Activated naive CD4-positive, alpha-beta T cell treated with anti-CD3 and anti-CD28 coated beads, Interleukin-2, amount 10 ng/mL, durations not matched to agents 5 hours and 36 hours (primary cell): ENCODE results near the gene ZNF567. TPM values are rescaled to one million over a fixed set of nuclear protein-coding genes. Genes with fewer than 3 reads are reported as not detected.

Source experiments
- total RNA-seq, 2 experiments: library from RNA; stranded (reverse); gene quantifications; one replicate each; pipeline ENCODE4 v1.2.3, GENCODE V29; 2021

The ZNF567 gene
- total RNA-seq, result 10 to 100 TPM; 10.9 to 11.1 TPM

DNA sequence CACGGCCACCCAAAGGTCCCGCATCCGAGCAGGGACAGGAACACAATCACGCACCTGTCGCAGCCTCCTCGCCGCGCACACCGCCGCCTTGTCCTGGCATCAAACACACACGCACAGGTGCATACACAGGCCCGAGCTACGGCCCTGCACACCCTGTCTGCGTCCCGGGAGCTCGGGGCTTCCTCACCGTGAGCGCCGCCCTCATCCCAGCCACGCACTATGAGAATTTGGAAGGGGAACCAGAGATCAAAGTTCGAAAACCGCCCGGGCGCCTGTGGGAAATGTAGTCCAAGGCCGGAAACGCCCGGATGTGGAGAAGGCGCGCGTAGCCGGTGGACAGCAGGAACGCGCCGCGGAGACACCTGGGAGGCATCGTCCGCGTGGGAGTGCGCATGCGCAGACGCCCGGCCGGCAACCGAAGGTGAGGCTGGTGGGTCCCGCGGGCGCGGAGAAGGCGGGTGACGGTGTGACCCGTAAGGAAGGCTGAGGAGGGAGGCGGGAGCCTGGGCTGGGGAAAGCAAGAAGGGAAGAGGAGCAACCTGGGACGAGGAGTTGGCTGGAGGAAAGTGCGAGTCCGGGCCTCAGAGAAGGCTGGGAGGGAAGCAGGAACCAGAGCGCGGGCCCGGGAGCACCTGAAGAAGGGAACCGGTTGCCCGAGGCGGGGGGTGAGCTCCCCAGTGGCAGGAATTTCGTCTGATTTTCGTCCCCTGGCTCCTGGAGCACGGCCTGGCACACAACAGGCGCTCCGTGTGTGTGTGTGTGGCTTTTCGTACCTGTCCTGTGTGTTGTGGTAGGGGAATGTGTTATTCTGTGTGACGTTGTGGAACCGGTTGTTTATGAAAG is at the start of gene ZNF567:
TSS of gene ZNF567 (plus strand) at position 399 of the 843 bp plus-strand sequence. CDS start 7,256 bp downstream, outside the sequence.

Other genes starting within 250 kb of the ZNF567 start
- gene ZNF566, start 198.1 kb upstream of the ZNF567 start, total RNA-seq, result 10 to 100 TPM; 10.5 to 11.2 TPM
- gene ZNF260, start 159.3 kb upstream of the ZNF567 start, total RNA-seq, result 1 to 10 TPM; 9.7 to 10.0 TPM
- gene ZNF529, start 114.3 kb upstream of the ZNF567 start, total RNA-seq, result 10 to 100 TPM; 17.6 to 20.6 TPM
- 10 to 100 TPM; 11.1 to 13.5 TPM for gene ZNF382, start 82.3 kb upstream of the ZNF567 start, total RNA-seq
- gene ZNF461, start 20.8 kb upstream of the ZNF567 start, total RNA-seq, result 10 to 100 TPM in 1 of 2 experiments, 1 to 10 TPM in 1; 9.3 to 11.6 TPM
- gene ZNF850, start 85.2 kb downstream of the ZNF567 start, total RNA-seq, result 1 to 10 TPM; 7.9 to 9.6 TPM
- 10 to 100 TPM; 10.4 to 10.7 TPM for gene ZNF790, start 150.8 kb downstream of the ZNF567 start, total RNA-seq
- 1 to 10 TPM; 7.2 to 8.0 TPM for gene ZNF345, start 163.3 kb downstream of the ZNF567 start, total RNA-seq
- 1 to 10 TPM; 5.9 to 6.4 TPM for gene ZNF829, start 228.7 kb downstream of the ZNF567 start, total RNA-seq
- gene ZNF568, start 228.7 kb downstream of the ZNF567 start, total RNA-seq, result 1 to 10 TPM; 5.5 to 7.0 TPM